Left lung (tissue), 10 donors: ENCODE results near the gene CRYL1. TPM values are rescaled to one million over a fixed set of nuclear protein-coding genes. Genes with fewer than 3 reads are reported as not detected.
A peak's percentile ranks its signal among the peaks of the same experiment; 100 is the strongest.

Experiments
- ATAC-seq: fragments of 200-7000 bp; cut with Tn5 transposase; one replicate; pipeline ENCODE4 v1.9.1; 2020; ENCODE audit warnings: moderate library complexity
- DNase-seq, 4 donors: peaks; one replicate each; pipeline ENCODE4 v3.0.0-alpha.2; 2013 to 2020
- H3K27ac ChIP-seq, 2 donors: fragments of 200-600 bp; sonication (generic) in 1 of 2; one replicate each; pipeline versions ENCODE4 v1.5.0 to v1.8.0; 2020 to 2021
- H3K27me3 ChIP-seq, 2 donors: fragments of 200-600 bp; sonication (generic) in 1 of 2; one replicate each; pipeline versions ENCODE4 v1.5.0 to v1.8.0; 2020 to 2021
- H3K36me3 ChIP-seq, 2 donors: fragments of 200-600 bp; sonication (generic) in 1 of 2; one replicate each; pipeline versions ENCODE4 v1.5.0 to v1.8.0; 2020 to 2021
- H3K4me1 ChIP-seq, 2 donors: fragments of 200-600 bp; one replicate each; pipeline ENCODE4 v1.8.0; 2021
- H3K4me3 ChIP-seq, 2 donors: fragments of 200-600 bp; sonication (generic) in 1 of 2; one replicate each; pipeline versions ENCODE4 v1.5.0 to v1.8.0; 2020 to 2021; ENCODE audit warnings: mild to moderate bottlenecking in 1 of 2
- H3K9me3 ChIP-seq, 2 donors: fragments of 200-600 bp; sonication (generic) in 1 of 2; one replicate each; pipeline versions ENCODE4 v1.5.0 to v1.8.0; 2020 to 2021
- intact Hi-C, 2 donors: fragments of 100-400 bp; cut with DNase I; formaldehyde crosslinking; loops; one replicate each; pipeline versions ENCODE4 v1.11.2 to v1.14.2; 2022
- polyA plus RNA-seq, 6 donors: library from polyadenylated mRNA; unstranded; fragments of 120-200 nt; gene quantifications; one replicate each; pipeline ENCODE4 v1.2.1, GENCODE V29; 2013; ENCODE audit not compliant: insufficient read length in 6 of 6
- total RNA-seq, 2 donors: library from RNA; stranded (reverse); fragmentation: NEBNext Ultra II Directional; extraction: Animal tissue kit (Norgen Biotek cat#: 25700); gene quantifications; one replicate each; pipeline ENCODE4 v1.2.1, GENCODE V29; 2021
- TF ChIP-seq, protein P1 (sequence below), 2 donors: fragments of 200-600 bp; sonication (generic) in 1 of 2; IDR thresholded peaks; one replicate each; pipeline versions ENCODE4 v1.5.0 to v1.8.0; 2021; ENCODE audit warnings: antibody characterized with exemption in 2 of 2
- donor health status: DM: no; HTN: yes; CAD: no.
- donor health status: DM: no; HTN: no; CAD: no.

The CRYL1 gene
- total and polyA plus RNA-seq, 8 donors, result 15.5 to 31.8 (median 24.6) TPM

DNA sequence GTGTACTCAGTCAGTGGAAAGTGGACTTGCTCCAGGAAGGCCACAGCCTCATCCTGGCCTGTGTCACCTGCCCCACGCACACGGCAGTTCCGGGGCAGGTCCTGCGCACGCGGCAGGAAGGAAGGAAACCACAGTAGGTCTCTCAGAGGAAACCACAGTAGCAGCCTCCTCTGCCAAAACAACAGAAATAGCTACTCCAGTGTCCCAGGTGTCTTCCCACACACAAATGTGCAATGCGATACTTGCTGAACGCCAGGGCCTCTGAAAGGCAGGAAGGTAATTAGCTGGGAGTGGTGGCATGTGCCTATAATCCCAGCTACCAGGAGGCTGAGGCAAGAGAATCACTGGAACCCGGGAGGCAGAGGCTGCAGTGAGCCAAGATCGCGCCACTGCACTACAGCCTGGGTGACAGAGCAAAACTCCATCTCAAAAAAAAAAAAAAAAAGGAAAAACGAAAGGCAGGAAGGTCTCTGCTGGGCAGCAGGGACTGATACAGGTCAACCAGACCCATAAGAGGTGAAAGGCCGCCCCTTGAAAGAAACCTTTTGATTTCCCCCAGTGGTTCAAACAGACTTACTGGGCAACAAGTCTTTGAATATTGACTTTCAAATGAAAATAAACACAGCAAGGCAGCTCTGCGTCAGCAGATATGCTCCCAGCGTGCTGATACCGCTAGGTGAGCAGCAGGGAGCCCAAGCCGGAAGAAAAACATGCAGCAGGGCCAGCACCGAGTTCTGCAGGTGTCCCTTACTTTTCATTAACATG lies 49.5 kb downstream of the CRYL1 start:
- no peaks in the 10 kb centered on the region for H3K36me3 ChIP-seq
- DNase-seq, result no peak
- peaks cover 0 to 8% of the 10 kb centered on the region in 2 donors for H3K4me1 ChIP-seq
- H3K27me3 ChIP-seq, result no peaks in the 10 kb centered on the region
- no peaks in the 10 kb centered on the region for H3K9me3 ChIP-seq
- ATAC-seq, result no peak
- H3K27ac ChIP-seq, result peak overlapping the region in 1 of 2 donors; percentile 73
- TF ChIP-seq, protein P1, sequence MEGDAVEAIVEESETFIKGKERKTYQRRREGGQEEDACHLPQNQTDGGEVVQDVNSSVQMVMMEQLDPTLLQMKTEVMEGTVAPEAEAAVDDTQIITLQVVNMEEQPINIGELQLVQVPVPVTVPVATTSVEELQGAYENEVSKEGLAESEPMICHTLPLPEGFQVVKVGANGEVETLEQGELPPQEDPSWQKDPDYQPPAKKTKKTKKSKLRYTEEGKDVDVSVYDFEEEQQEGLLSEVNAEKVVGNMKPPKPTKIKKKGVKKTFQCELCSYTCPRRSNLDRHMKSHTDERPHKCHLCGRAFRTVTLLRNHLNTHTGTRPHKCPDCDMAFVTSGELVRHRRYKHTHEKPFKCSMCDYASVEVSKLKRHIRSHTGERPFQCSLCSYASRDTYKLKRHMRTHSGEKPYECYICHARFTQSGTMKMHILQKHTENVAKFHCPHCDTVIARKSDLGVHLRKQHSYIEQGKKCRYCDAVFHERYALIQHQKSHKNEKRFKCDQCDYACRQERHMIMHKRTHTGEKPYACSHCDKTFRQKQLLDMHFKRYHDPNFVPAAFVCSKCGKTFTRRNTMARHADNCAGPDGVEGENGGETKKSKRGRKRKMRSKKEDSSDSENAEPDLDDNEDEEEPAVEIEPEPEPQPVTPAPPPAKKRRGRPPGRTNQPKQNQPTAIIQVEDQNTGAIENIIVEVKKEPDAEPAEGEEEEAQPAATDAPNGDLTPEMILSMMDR (IDR thresholded peaks at IDR 0.05), result no peak
- H3K4me3 ChIP-seq, result no peak overlapping the region
- intact Hi-C loops, result no loop called here

DNA sequence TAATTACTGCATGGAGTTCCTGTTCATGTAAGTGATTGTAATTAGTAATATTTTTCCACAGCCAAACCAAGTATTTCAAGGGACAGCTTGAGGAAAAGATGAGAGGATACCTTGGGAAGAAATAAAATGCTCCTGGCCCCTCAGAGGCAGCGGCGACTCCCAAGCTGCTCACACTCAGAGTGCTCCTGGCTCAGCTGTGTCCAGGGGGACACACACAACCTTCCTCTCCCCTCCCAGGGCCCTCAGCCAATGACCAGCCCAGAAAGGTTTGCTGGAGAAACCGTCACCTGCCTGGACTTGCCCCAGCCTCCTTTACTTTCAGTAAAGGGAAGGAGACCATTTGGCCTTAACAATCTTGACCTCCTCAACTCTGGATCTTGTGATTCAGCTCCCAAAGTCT lies 51.1 kb downstream of the CRYL1 start:
- Histone ChIP-seq H3K9me3 (no peaks in the 10 kb centered on the region), H3K27ac (no peak overlapping the region), H3K27me3 (no peaks in the 10 kb centered on the region), H3K36me3 (no peaks in the 10 kb centered on the region), H3K4me1 (peaks cover 0 to 8% of the 10 kb centered on the region in 2 donors), H3K4me3 (no peak overlapping the region)
- DNase-seq (no peak), ATAC-seq (no peak)
- intact Hi-C loops, result no loop called here
- TF ChIP-seq, protein P1 (IDR thresholded peaks at IDR 0.05), result no peak

DNA sequence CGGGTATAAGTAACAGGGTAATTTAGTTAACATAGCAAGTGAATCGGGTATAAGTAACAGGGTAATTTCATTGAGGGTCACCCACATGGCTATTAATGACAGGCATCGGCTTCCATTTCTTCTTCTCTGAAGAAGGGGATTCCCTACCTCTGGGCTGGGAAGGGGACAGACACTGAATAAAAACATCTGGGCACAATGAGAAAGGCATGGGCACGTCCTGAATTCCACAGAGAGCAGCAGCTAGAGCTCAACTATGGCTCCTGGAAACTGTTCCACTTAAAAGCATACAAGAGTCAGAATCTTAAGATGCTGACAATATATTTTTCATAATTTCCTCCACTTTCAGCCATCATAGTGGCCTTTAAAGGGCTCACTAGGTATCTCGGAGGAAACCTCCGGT lies 51.8 kb downstream of the CRYL1 start:
- no peaks in the 10 kb centered on the region for H3K9me3 ChIP-seq
- no peaks in the 10 kb centered on the region for H3K36me3 ChIP-seq
- no peaks in the 10 kb centered on the region for H3K27me3 ChIP-seq
- H3K27ac ChIP-seq, result no peak overlapping the region
- ATAC-seq (no peak), DNase-seq (no peak)
- H3K4me1 ChIP-seq, result peaks cover 0 to 8% of the 10 kb centered on the region in 2 donors
- TF ChIP-seq, protein P1 (IDR thresholded peaks at IDR 0.05), result no peak
- intact Hi-C loops, result no loop called here
- no peak overlapping the region for H3K4me3 ChIP-seq

DNA sequence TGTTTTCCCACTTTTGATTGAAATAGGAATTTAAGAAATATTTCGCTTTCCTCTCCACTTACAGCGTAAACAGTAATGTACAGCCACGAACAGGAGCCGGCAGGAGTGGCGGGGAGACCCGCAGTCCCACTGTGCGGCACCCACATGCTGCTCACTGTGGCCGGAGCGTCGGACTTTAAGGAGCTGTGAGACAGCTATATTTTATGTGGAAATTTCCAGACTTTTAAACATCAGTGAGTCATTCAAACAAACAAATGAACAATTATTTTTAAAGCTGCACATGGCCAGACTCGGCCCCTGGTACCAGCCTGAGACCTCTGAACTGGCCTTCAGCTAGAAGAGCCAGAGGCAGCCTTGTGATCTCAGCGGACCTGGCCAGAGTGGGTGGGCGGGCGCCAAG lies 52.5 kb downstream of the CRYL1 start:
- Histone ChIP-seq H3K27ac (no peak overlapping the region), H3K4me3 (no peak overlapping the region), H3K9me3 (no peaks in the 10 kb centered on the region), H3K36me3 (no peaks in the 10 kb centered on the region), H3K4me1 (peaks cover 0 to 8% of the 10 kb centered on the region in 2 donors), H3K27me3 (no peaks in the 10 kb centered on the region)
- intact Hi-C loops, result no loop called here
- DNase-seq (no peak), ATAC-seq (no peak)
- TF ChIP-seq, protein P1 (IDR thresholded peaks at IDR 0.05), result no peak

DNA sequence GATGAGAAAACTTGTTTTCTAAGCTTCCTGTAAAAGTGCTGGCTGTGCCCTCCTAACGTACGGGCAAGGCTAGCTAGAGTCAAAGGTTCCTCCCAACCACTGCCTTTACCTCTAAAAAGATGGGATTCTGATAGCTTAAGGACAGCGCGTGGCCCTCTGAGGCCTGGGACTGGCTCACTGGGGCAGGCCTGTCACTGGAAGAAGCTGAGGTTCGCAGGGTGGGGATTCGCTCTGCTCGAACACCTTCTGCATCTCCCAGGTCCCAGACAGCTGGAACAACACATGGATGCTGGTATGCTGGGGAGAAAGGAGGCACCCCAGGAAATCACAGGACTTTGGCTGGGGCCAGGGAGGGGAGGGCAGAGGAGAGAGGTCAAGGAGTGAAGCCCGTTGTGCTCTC lies 53.1 kb downstream of the CRYL1 start:
- Histone ChIP-seq H3K9me3 (no peaks in the 10 kb centered on the region), H3K4me1 (peaks cover 0 to 8% of the 10 kb centered on the region in 2 donors), H3K4me3 (no peak overlapping the region), H3K27ac (no peak overlapping the region), H3K36me3 (no peaks in the 10 kb centered on the region), H3K27me3 (no peaks in the 10 kb centered on the region)
- DNase-seq (no peak), ATAC-seq (no peak)
- TF ChIP-seq, protein P1 (IDR thresholded peaks at IDR 0.05), result no peak
- intact Hi-C loops, result no loop called here
